NCI-H69 (cell line): Measurements from ENCODE around the gene RPS6KC1.
"Not testable (repeated sequence)": the region's sequence is repeated elsewhere in the genome, so short reads cannot be mapped to it uniquely, and the experiment has no call there.

Source experiments
- DNase-seq: peaks from one replicate; lab custom pipeline; 2025; lab: John Stamatoyannopoulos, UW

The RPS6KC1 gene, protein sequence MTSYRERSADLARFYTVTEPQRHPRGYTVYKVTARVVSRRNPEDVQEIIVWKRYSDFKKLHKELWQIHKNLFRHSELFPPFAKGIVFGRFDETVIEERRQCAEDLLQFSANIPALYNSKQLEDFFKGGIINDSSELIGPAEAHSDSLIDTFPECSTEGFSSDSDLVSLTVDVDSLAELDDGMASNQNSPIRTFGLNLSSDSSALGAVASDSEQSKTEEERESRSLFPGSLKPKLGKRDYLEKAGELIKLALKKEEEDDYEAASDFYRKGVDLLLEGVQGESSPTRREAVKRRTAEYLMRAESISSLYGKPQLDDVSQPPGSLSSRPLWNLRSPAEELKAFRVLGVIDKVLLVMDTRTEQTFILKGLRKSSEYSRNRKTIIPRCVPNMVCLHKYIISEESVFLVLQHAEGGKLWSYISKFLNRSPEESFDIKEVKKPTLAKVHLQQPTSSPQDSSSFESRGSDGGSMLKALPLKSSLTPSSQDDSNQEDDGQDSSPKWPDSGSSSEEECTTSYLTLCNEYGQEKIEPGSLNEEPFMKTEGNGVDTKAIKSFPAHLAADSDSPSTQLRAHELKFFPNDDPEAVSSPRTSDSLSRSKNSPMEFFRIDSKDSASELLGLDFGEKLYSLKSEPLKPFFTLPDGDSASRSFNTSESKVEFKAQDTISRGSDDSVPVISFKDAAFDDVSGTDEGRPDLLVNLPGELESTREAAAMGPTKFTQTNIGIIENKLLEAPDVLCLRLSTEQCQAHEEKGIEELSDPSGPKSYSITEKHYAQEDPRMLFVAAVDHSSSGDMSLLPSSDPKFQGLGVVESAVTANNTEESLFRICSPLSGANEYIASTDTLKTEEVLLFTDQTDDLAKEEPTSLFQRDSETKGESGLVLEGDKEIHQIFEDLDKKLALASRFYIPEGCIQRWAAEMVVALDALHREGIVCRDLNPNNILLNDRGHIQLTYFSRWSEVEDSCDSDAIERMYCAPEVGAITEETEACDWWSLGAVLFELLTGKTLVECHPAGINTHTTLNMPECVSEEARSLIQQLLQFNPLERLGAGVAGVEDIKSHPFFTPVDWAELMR

GRCh38 chr1:213051127-213051880, at the start of gene RPS6KC1:
Gene RPS6KC1 (plus strand): TSS chr1:213051241. CDS start chr1:213051405, 164 bp downstream.
- DNase-seq: peak; percentile 95

- DNase-seq: no peak
These were observed 47.8 kb upstream of the RPS6KC1 start for GRCh38 chr1:213003256-213003655.

GRCh38 chr1:213008564-213008963, 42.5 kb upstream of the RPS6KC1 start:
- no peak for DNase-seq

GRCh38 chr1:213014642-213015041, 36.4 kb upstream of the RPS6KC1 start:
- peak; percentile 45 for DNase-seq

DNA sequence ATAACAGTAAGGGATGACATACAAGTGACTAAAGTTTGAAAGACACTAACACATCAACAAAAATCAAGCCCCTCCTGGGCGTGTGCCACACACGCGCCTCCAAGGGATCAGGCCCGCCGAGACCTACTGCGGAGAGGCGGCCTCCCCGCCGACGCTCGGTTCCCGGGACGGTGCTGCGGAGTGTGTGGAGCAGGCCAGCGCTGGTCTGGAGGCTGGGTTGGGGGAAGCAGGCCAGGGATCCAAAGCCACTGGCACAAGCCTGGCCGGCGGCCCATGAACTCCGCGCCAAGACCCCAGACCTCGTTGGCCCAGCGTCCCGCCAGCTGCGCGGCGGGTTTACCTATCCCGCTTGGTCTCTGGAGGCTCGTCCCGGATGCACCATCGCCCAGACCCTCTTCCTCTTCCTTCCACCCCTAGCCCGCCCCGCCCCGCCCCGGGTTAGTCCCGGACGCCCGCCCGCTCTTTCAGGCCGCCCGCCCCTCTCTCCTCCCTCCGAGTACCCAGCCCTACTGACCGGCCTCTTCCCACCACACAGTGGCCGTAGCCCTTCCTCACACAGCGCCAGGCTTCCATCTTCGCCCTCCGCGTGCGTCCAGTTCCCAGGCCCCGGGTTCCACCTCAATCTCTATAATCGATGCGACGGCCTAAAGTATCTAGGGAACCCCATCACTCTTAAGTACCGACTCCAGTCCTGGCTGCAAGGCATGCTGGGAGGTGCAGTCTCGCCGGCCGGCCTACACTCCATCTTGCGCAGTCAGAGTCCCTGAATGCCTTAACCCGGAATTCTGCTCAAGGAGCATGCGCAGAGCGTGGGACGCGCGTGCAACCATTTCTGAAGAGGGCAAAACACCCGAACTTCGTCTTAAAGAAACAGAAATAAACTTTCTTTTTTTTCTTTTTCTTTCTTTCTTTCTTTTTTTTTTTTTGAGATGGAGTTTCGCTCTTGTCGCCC, 35.7 kb upstream of the RPS6KC1 start, which contains the start of gene ANGEL2:
ANGEL2 (minus strand) TSS at position 769 of the 952 bp plus-strand sequence; CDS start at position 573, 196 bp downstream.
- DNase-seq: peak; percentile 99

DNA sequence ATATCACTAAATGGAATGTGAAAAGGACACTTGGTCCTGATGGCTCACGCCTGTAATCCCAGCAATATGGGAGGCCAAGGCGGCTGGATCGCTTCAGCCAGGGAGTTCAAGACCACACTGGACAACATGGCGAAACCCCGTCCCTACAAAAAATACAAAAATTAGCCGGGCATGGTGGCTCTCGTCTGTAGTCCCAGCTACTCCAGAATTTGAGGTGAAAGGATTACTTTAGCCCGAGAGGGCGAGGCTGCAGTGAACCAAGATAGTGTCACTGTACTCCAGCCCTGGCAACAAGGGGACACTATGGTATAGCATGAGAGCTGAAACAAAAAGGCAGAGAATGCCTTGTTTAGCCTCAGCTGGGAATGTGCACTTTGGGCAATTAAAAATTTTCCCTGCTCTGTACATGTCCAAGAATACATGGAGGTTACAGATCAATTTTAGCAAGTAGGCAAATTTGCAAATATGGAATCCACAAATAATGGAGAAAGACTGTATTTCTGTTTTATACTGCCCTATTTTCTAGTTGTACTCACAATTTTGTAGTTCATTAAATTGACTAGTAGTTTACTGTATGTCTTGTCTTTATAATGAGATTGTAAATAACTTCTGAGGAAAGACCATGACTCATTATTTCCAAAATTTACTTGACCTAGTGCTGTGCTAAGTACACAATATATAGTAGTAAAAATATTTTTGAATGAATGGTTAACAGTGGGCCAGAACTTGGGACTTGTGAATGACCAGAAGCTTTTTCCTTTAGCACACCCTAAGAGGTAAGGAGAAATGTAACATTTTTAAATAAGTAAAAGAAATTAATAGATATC, 33.4 kb upstream of the RPS6KC1 start:
- DNase-seq: peak; percentile 17

GRCh38 chr1:213019450-213019849, 31.6 kb upstream of the RPS6KC1 start:
- DNase-seq: no peak

GRCh38 chr1:213020016-213020415, 31.0 kb upstream of the RPS6KC1 start:
- DNase-seq: no peak

GRCh38 chr1:213027024-213027423, 24.0 kb upstream of the RPS6KC1 start:
- not testable (repeated sequence) for DNase-seq

- DNase-seq: no peak
These were observed 18.4 kb upstream of the RPS6KC1 start for GRCh38 chr1:213032651-213033050.

DNA sequence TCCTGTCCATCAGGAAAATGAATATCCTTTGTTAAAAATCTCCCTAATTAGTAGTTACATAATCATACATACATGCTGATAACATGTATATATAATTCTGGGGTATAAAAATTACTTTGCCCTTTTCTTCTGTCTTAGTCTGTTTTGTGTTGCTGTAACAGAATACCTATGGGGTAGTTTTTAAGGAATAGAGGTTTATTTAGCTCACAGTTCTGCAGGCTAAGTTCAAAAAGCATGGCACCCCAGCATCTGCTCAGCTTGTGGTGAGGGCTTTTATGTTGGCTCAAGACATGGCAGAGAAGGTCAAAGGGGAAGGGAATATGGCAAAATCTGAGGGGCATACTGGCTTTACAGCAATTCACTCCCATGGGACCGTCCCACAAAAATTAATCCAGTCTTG, 16.3 kb upstream of the RPS6KC1 start:
- no peak for DNase-seq

- no peak for DNase-seq
These were observed 15.5 kb upstream of the RPS6KC1 start for GRCh38 chr1:213035573-213035972.

- DNase-seq: no peak
These were observed 9.6 kb upstream of the RPS6KC1 start for GRCh38 chr1:213041443-213041842.

DNA sequence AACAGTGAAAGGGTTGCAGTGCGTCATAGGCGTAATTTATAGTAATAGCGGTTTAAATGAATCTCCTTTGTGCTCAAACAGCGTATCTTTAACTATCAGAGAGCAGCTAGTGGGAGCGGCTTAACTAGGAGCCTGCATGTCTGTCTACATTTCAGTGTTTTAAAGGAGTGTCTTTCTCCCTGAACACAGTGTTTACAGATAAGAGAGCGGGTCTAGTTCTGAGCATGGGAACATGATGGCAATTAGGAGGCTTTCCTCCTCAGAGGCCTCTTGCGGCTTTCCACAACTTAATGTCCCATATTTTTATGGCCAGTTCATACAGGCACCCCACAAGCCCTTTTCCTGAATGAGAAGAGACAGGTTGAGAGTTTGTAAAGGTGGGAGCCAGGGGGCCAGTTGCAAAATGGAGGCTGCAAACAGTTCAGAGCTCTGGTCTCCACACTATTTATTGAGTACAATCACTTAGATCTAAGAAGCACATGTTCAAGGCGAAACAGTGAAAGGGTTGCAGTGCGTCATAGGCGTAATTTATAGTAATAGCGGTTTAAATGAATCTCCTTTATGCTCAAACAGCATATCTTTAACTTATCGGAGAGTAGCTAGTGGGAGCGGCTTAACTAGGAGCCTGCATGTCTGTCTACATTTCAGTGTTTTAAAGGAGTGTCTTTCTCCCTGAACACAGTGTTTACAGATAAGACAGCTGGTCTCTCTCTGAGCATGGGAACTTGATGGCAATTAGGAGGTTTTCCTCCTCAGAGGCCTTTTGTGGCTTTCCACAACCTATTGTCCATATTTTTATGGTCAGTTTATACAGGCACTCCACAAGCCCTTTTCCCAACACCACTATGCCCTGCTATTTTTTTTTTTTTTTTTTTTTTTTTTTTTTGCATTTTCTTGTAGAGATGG, 5.5 kb upstream of the RPS6KC1 start:
- DNase-seq: not testable (repeated sequence)

- no peak for DNase-seq
These were observed 1.8 kb upstream of the RPS6KC1 start for GRCh38 chr1:213049232-213049631.

GRCh38 chr1:213050745-213051126, 305 bp upstream of the RPS6KC1 start:
- DNase-seq: no peak

DNA sequence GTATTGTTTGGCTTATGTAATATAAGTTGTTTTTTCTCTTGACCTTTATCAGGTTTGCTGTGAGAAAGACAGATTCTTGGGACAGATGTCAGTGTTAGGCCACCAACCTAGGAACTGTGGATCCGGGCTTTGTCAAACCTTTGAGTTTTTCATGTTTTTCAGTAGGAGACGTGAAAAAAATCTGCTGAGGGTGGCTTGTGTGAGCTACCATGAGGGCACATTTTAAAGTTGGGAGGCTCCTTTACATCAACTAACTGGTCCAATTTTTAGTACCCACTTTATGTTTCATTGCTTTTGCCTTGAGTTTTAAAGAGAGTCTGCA, 801 bp downstream of the RPS6KC1 start:
- DNase-seq: no peak

GRCh38 chr1:213053455-213053854, 2.4 kb downstream of the RPS6KC1 start:
- no peak for DNase-seq

DNA sequence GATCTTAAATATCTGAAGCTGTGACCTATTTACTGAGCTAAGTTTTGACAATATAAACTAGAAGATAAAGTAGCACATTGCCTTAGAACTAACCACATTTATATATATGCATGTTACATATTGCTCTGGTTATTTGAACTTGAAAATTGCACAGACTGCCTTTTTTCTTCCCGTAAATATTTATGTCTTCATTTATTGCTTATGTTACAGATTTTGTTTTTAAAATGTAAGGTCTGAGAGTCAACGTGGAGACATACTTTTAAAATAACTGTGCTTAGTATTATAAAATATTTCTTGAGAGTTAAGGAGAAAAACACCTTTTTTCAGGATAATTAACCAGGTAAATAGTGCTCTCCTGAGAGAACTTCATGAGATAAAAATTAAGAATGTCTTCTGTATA, 3.1 kb downstream of the RPS6KC1 start:
- no peak for DNase-seq
